PC-9 (cell line): ENCODE measurements around the gene GPC1. TPM values are rescaled to one million over a fixed set of nuclear protein-coding genes. Genes with fewer than 3 reads are reported as not detected.

ENCODE experiments used
- BruUV-seq: library from RNA; stranded (reverse); fragments of 400-500 nt; replicated peaks from 2 replicates; lab custom pipeline; 2021; lab: Mats Ljungman, UMichigan
- CTCF ChIA-PET: fragments of 300-600 bp; sonication (Branson Sonifier 250); formaldehyde crosslinking; loops from one replicate; lab custom pipeline; 2022; ENCODE audit warnings: antibody characterized with exemption; lab: Charles Lee
- POLR2A ChIA-PET: fragments of 300-600 bp; sonication (Branson Sonifier 250); formaldehyde crosslinking; loops from one replicate; lab custom pipeline; 2022; ENCODE audit warnings: antibody characterized with exemption; ENCODE audit not compliant: unreplicated experiment; lab: Charles Lee
- DNase-seq, 2 experiments: peaks; one replicate each; pipeline versions ENCODE4 v3.0.0 to v3.0.0-alpha.2; 2015 to 2022; ENCODE audit warnings: mixed read lengths in 1 of 2
- H2AFZ ChIP-seq: fragments of 200-600 bp; sonication (generic); 2 replicates; pipeline ENCODE4 v1.8.1; 2017; ENCODE audit warnings: antibody characterized with exemption
- H3F3A ChIP-seq: fragments of 200-600 bp; sonication (generic); 2 replicates; pipeline ENCODE4 v1.8.1; 2017; ENCODE audit warnings: antibody characterized with exemption, mild to moderate bottlenecking, low read depth; ENCODE audit not compliant: insufficient read depth
- H3K27ac ChIP-seq: fragments of 200-600 bp; sonication (generic); 2 replicates; pipeline ENCODE4 v1.6.1; 2016; ENCODE audit warnings: mixed run types
- H3K27me3 ChIP-seq: fragments of 200-600 bp; sonication (generic); 2 replicates; pipeline ENCODE4 v1.6.1; 2016; ENCODE audit warnings: low read depth, mixed run types; ENCODE audit not compliant: insufficient read depth
- H3K36me3 ChIP-seq: fragments of 200-600 bp; sonication (generic); 2 replicates; pipeline ENCODE4 v1.6.1; 2016; ENCODE audit warnings: low read depth, mixed run types
- H3K4me1 ChIP-seq: fragments of 200-600 bp; sonication (generic); replicated peaks from 2 replicates; pipeline ENCODE4 v1.6.1; 2016; ENCODE audit warnings: mixed run types; ENCODE audit not compliant: insufficient read depth
- H3K4me2 ChIP-seq: fragments of 200-600 bp; sonication (generic); 2 replicates; pipeline ENCODE4 v1.6.1; 2017; ENCODE audit warnings: mixed run types
- H3K4me3 ChIP-seq: fragments of 200-600 bp; sonication (generic); 2 replicates; pipeline ENCODE4 v1.6.1; 2016; ENCODE audit warnings: mixed run types
- H3K79me2 ChIP-seq: fragments of 200-600 bp; sonication (generic); 2 replicates; pipeline ENCODE4 v1.6.1; 2017; ENCODE audit warnings: low read depth, mixed run types
- H3K9me2 ChIP-seq: fragments of 200-600 bp; sonication (generic); 2 replicates; pipeline ENCODE4 v1.8.1; 2017; ENCODE audit warnings: mild to moderate bottlenecking; ENCODE audit not compliant: insufficient read depth
- H3K9me3 ChIP-seq: fragments of 200-600 bp; sonication (generic); 2 replicates; pipeline ENCODE4 v1.8.1; 2016; ENCODE audit warnings: low read depth; ENCODE audit not compliant: insufficient read depth
- H4K20me1 ChIP-seq: fragments of 200-600 bp; sonication (generic); 2 replicates; pipeline ENCODE4 v1.8.1; 2017; ENCODE audit not compliant: insufficient read depth
- EZH2 ChIP-seq: fragments of 200-600 bp; sonication (generic); IDR thresholded peaks from 2 replicates; pipeline ENCODE4 v1.8.0; 2017; ENCODE audit warnings: antibody characterized with exemption, low read depth
- intact Hi-C: fragments of 100-400 bp; cut with micrococcal nuclease; formaldehyde crosslinking; loops from one replicate; pipeline ENCODE4 v1.10.0; 2022; ENCODE audit not compliant: unreplicated experiment
- total RNA-seq: library from RNA; stranded (reverse); gene quantifications from 2 replicates; pipeline ENCODE4 v1.2.3, GENCODE V29; 2021
- TF ChIP-seq, protein P1 (sequence below): fragments of 200-600 bp; sonication (generic); conservative IDR thresholded peaks from 2 replicates; pipeline ENCODE4 v1.6.1; 2017; ENCODE audit warnings: mixed run types, antibody characterized with exemption, mild to moderate bottlenecking, moderate library complexity

Gene GPC1
- total RNA-seq, 1 experiment from 2014 or later, result 302 TPM

DNA sequence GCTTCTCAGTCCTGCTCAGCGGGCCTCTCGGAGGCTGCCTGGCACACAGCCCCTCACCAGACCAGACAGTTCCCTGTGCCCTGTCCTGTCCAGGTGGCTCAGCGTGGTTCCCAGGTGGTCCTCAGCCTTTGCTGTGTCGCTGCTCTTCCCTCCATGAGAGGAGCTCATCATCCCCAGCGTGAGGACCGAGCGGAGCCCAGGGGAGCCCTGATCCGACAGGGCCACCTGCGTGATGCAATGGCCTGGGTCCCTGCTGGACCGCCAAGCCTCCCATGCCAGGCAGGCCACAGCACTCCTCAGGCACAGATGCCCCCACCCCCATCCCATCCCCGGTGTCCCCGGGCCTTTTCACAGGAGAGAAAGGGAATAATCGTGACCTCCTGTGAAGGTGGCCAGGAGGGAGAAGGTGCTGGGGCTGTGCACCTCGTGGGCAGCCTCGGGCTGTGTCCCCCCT is 4.3 kb downstream of the GPC1 start:
- Histone ChIP-seq H3F3A (peaks cover 2% of the 10 kb centered on the region; the same call in 1 of the 2 replicates), H3K9me2 (no peaks in the 10 kb centered on the region), H3K9me3 (no peaks in the 10 kb centered on the region), H3K4me3 (no peak overlapping the region), H4K20me1 (peaks cover 27% of the 10 kb centered on the region), H3K4me2 (no peak overlapping the region), H3K4me1 (peaks cover 21% of the 10 kb centered on the region), H3K27ac (no peak overlapping the region), H2AFZ (no peak overlapping the region), H3K79me2 (peaks cover 36% of the 10 kb centered on the region), H3K36me3 (no peaks in the 10 kb centered on the region), H3K27me3 (no peaks in the 10 kb centered on the region)
- ChIA-PET CTCF (no interaction called here), POLR2A (interaction anchor here (1.1 kb wide), 1 partner anchor 206 kb away, joined by 3 read pairs; no protein-coding TSS in a partner anchor)
- no TSS peak for BruUV-seq
- intact Hi-C loops, result loop anchor here (5.0 kb wide), 2 partner anchors 128 to 137 kb away; partner anchors contain the start of gene RNPEPL1
- TF ChIP-seq, protein P1, sequence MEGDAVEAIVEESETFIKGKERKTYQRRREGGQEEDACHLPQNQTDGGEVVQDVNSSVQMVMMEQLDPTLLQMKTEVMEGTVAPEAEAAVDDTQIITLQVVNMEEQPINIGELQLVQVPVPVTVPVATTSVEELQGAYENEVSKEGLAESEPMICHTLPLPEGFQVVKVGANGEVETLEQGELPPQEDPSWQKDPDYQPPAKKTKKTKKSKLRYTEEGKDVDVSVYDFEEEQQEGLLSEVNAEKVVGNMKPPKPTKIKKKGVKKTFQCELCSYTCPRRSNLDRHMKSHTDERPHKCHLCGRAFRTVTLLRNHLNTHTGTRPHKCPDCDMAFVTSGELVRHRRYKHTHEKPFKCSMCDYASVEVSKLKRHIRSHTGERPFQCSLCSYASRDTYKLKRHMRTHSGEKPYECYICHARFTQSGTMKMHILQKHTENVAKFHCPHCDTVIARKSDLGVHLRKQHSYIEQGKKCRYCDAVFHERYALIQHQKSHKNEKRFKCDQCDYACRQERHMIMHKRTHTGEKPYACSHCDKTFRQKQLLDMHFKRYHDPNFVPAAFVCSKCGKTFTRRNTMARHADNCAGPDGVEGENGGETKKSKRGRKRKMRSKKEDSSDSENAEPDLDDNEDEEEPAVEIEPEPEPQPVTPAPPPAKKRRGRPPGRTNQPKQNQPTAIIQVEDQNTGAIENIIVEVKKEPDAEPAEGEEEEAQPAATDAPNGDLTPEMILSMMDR, result no peak
- TF ChIP-seq EZH2, result no peak
- no peak for DNase-seq

DNA sequence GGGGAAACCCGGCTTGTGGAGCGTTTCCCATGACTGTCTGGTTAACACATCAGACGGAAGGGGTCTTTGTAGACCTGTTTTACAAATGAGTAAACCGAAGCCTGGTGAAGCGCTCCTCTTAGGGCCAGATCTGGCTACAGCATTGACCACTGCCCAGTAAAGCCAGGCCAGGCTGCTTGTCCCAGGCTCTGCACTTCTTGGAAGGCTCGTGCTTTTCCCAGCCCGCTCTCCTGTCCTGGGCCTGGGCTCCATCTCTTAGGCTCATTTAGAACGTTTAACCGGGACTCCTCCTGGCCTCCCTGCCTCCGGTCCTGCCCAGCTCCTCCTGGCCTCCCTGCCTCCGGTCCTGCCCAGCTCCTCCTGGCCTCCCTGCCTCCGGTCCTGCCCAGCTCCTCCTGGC is 4.8 kb downstream of the GPC1 start:
- no peaks in the 10 kb centered on the region for H3F3A ChIP-seq
- peaks cover 21% of the 10 kb centered on the region for H3K4me1 ChIP-seq
- no peaks in the 10 kb centered on the region for H3K9me2 ChIP-seq
- no peak overlapping the region for H3K27ac ChIP-seq
- H2AFZ ChIP-seq, result no peak overlapping the region
- CTCF ChIA-PET, result no interaction called here
- H4K20me1 ChIP-seq, result peaks cover 29% of the 10 kb centered on the region
- peaks cover 36% of the 10 kb centered on the region for H3K79me2 ChIP-seq
- H3K27me3 ChIP-seq, result no peaks in the 10 kb centered on the region
- H3K4me3 ChIP-seq, result no peak overlapping the region
- POLR2A ChIA-PET, result no interaction called here
- no peaks in the 10 kb centered on the region for H3K36me3 ChIP-seq
- no peak for DNase-seq
- no peak overlapping the region for H3K4me2 ChIP-seq
- TF ChIP-seq, protein P1, result no peak
- TF ChIP-seq EZH2, result no peak
- intact Hi-C loops, result no loop called here
- H3K9me3 ChIP-seq, result no peaks in the 10 kb centered on the region
- BruUV-seq, result no TSS peak

DNA sequence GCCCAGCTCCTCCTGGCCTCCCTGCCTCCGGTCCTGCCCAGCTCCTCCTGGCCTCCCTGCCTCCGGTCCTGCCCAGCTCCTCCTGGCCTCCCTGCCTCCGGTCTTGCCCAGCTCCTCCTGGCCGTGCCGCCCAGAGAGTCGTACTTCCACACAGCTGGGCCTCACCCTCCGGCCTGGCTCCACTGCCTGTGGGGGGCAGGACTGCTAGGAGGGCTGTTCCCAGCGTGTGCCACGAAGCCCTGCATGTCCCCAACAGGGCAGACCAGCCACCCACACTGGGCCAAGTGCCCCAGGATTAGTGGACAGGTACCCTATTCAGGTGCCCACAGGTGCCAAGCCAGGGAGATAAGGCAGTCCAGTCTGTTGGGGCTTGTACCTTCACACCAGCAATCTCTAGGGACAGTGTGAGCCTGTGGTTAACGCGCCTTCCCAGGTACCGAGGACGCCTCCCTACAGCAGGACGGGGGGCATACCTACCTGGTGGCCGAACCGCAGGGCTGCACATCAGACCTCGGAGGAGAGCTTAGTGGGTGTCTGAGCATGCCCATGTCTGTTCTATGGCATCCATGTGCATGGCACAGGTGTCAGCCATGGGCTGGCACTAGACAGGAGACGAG is 5.3 kb downstream of the GPC1 start:
- no peaks in the 10 kb centered on the region for H3K9me2 ChIP-seq
- no peaks in the 10 kb centered on the region for H3K9me3 ChIP-seq
- no peak overlapping the region for H3K4me3 ChIP-seq
- H3K27me3 ChIP-seq, result no peaks in the 10 kb centered on the region
- no peak overlapping the region for H3K27ac ChIP-seq
- DNase-seq, result no peak
- H3K79me2 ChIP-seq, result peaks cover 36% of the 10 kb centered on the region
- H3F3A ChIP-seq, result no peaks in the 10 kb centered on the region
- H3K4me1 ChIP-seq, result peaks cover 21% of the 10 kb centered on the region
- ChIA-PET CTCF (no interaction called here), POLR2A (no interaction called here)
- no peak overlapping the region for H2AFZ ChIP-seq
- no peaks in the 10 kb centered on the region for H3K36me3 ChIP-seq
- no peak overlapping the region for H3K4me2 ChIP-seq
- no TSS peak for BruUV-seq
- no peak for TF ChIP-seq EZH2
- TF ChIP-seq, protein P1, result no peak
- intact Hi-C loops, result no loop called here
- peaks cover 31% of the 10 kb centered on the region for H4K20me1 ChIP-seq
